Nephron (organoid): Measurements from ENCODE around the gene DNAL4.

Experiments
- H3K27ac Mint-ChIP-seq, 3 experiments: 2 replicates each; pipeline ENCODE4 v1.8.0; 2020; ENCODE audit warnings: mixed read lengths in 3 of 3, mild to moderate bottlenecking in 2 of 3, moderate library complexity in 1 of 3
- H3K27me3 Mint-ChIP-seq: 2 replicates; pipeline ENCODE4 v1.8.0; 2021; ENCODE audit warnings: low read depth, mild to moderate bottlenecking, moderate library complexity, mixed read lengths
- H3K36me3 Mint-ChIP-seq: 2 replicates; pipeline ENCODE4 v1.8.0; 2020; ENCODE audit warnings: low read depth, mixed read lengths
- H3K4me1 Mint-ChIP-seq: 2 replicates; pipeline ENCODE4 v1.8.0; 2020; ENCODE audit warnings: mixed read lengths
- H3K4me3 Mint-ChIP-seq, 3 experiments: 2 replicates each; pipeline ENCODE4 v1.8.0; 2020; ENCODE audit warnings: mild to moderate bottlenecking in 3 of 3, mixed read lengths in 3 of 3, moderate library complexity in 2 of 3
- H3K9me3 Mint-ChIP-seq: 2 replicates; pipeline ENCODE4 v1.8.0; 2020; ENCODE audit warnings: mixed read lengths
- TF ChIP-seq, protein P1 (sequence below), 3 experiments: fragments of 200-600 bp; sonication (generic); IDR thresholded peaks; one replicate each; pipeline ENCODE4 v1.5.0; 2021; ENCODE audit warnings: antibody characterized with exemption in 3 of 3; ENCODE audit not compliant: unreplicated experiment in 3 of 3

DNAL4 gene

DNA sequence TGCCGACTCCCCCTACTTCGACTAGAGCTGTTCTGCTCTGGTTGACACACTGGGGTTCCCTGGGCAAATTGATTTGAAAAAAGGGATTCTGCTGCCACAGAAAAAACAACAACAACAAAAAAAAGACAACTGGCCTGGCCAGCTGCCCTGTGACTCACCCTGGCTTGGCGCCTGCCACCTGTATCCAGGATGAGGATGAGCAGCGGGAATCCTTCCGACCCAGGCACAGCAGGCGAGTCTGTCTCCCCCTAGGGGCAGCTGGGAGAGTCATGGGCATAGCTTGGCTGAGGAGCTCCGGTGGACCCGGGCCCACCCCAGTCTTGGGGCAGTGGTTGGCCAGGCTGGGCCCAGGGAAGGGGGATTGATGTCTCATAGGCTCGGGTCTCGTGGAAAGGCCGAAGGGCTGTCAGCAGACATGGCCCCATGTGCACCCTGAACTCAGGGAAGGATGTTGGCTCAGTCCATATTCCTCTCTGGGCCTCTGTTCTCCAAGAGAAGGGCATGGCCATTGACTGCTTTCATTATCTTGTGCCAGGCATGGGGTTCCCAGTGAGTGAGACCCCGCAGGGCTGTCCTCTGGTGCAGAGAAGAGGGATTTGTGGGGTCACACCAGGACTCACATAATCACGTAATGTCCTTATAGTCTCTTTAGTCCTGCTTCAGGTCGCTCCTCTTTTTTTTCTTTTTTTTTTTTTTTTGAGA lies 27.7 kb downstream of the DNAL4 start:
- Mint-ChIP-seq H3K36me3 (no peaks in the 10 kb centered on the region), H3K4me3 (no peak overlapping the region)

DNA sequence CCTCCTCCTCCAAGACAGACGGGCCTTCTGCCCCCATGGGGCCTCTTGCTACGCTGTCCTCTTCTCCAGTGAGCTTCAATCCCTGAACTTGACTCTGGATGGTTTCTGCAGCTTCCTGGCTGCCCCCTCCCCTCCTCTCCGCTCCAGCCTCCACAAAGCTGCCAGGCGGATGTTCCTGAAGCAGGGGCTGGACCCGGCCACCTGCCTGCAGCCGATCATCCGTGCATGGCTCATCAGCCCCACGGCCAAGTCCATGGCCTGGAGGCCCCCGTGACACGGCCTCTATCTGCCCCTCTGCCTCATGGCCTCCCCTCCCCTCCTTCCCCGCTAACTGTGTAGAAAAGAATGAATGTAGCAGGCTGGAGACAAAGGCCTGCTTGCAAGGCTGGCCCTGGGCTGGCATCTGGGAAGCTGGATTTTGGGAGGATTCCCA lies 31.4 kb downstream of the DNAL4 start:
- peaks cover 9% of the 10 kb centered on the region for H3K27me3 Mint-ChIP-seq
- TF ChIP-seq, protein P1, sequence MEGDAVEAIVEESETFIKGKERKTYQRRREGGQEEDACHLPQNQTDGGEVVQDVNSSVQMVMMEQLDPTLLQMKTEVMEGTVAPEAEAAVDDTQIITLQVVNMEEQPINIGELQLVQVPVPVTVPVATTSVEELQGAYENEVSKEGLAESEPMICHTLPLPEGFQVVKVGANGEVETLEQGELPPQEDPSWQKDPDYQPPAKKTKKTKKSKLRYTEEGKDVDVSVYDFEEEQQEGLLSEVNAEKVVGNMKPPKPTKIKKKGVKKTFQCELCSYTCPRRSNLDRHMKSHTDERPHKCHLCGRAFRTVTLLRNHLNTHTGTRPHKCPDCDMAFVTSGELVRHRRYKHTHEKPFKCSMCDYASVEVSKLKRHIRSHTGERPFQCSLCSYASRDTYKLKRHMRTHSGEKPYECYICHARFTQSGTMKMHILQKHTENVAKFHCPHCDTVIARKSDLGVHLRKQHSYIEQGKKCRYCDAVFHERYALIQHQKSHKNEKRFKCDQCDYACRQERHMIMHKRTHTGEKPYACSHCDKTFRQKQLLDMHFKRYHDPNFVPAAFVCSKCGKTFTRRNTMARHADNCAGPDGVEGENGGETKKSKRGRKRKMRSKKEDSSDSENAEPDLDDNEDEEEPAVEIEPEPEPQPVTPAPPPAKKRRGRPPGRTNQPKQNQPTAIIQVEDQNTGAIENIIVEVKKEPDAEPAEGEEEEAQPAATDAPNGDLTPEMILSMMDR (IDR thresholded peaks at IDR 0.05; ENCODE audit: unreplicated experiment in 3 of 3), result no peak
- H3K4me1 Mint-ChIP-seq, result peaks cover 25% of the 10 kb centered on the region
- H3K36me3 Mint-ChIP-seq, result no peaks in the 10 kb centered on the region
- H3K4me3 Mint-ChIP-seq, result no peak overlapping the region
- H3K27ac Mint-ChIP-seq, result peak overlapping the region in 2 of 3 experiments; percentile 23 to 35
- no peaks in the 10 kb centered on the region for H3K9me3 Mint-ChIP-seq

More for the DNA sequence above, 27.7 kb downstream of the DNAL4 start:
- Mint-ChIP-seq H3K27me3 (peaks cover 4% of the 10 kb centered on the region), H3K9me3 (no peaks in the 10 kb centered on the region), H3K27ac (no peak overlapping the region), H3K4me1 (peaks cover 5% of the 10 kb centered on the region)
- TF ChIP-seq, protein P1 (IDR thresholded peaks at IDR 0.05; ENCODE audit: unreplicated experiment in 3 of 3), result peak; percentile 71 to 74 (median 73)

DNA sequence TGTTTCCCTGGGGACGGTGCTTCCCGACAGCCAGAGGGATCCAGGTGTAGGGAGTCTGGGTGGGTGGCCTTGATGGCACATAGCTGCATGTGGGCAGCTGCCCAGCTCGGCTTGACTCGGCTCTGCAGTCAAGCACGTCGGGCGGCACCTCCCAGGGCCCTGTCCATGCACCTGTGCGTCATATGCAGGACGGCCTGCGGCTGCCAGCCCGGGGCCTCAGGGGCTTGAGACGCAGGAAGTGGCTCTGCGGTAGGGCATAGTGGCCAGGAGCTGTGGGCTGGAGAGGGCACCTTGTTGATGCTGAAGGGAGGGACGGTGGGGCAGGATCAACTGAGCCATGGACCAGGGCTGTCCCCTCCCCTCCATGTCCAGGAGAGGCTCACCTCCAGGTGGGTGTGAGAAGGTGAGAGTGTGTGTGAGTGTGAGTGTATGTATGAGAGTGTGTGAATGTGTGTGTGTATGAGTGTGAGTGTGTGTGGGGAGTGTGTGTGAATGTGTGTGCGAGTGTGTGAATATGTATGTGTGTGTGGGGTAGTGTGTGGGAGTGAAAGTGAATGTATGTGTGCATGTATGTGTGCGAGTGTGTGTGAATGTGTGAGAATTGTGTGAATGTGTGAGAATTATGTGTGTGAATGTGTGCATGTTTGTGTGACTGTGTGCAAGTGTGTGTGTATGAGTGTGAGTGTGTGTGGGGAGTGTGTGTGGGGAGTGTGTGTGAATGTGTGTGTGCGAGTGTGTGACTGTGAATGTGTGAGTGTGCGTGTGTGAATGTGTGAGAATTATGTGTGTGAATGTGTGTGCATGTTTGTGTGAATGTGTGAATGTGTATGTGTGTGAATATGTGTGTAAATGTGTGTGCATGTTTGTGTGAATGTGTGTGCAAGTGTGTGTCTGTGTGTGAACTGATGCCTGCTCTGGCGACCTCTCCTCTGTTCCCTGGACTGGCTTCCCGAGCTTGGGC lies 32.5 kb downstream of the DNAL4 start:
- no peak overlapping the region for H3K4me3 Mint-ChIP-seq
- H3K27me3 Mint-ChIP-seq, result peaks cover 9% of the 10 kb centered on the region

DNA sequence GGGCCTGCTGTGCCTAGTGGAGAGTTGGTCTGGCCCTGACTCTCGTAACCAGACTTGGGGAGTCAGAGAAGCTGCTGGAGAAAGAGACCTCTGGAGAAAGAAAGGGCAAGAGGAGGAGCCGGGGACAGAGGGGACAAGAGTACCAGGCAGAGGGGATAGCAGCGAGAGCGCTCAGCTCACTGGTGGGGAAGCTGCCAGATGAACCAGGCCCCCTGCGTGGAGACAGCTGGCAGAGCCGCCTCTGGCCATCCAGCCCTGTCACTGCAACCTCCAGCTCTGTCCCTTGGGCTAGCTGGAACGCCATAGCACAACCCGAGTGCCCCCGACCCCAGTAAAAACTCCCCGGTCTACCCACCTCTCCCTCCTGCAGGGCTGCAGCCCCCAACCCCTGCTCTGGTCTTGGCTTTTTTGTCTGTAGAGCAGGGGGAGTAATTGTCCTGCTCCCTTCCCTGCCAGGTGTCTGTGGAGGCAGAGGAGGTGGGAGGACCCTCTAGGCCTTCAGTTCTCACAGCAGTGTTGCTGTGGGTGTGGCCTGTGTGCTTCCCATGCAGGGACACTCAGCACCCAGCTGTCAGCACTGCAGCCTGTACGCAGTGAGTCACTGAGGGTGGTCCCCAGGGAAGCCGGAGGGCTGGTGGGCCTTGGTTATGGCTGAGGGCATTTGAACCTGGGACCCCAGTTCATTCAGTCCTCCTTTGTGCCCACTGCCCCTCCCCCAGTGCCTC lies 33.3 kb downstream of the DNAL4 start:
- TF ChIP-seq, protein P1 (IDR thresholded peaks at IDR 0.05; ENCODE audit: unreplicated experiment in 3 of 3), result no peak
- Mint-ChIP-seq H3K4me1 (peaks cover 35% of the 10 kb centered on the region), H3K27me3 (peaks cover 9% of the 10 kb centered on the region), H3K27ac (peak overlapping the region in 2 of 3 experiments; percentile 27 to 46), H3K36me3 (no peaks in the 10 kb centered on the region), H3K4me3 (peak overlapping the region in 1 of 3 experiments; percentile 37), H3K9me3 (no peaks in the 10 kb centered on the region)

More for the DNA sequence above, 32.5 kb downstream of the DNAL4 start:
- TF ChIP-seq, protein P1 (IDR thresholded peaks at IDR 0.05; ENCODE audit: unreplicated experiment in 3 of 3), result no peak
- Mint-ChIP-seq H3K36me3 (no peaks in the 10 kb centered on the region), H3K27ac (no peak overlapping the region), H3K9me3 (no peaks in the 10 kb centered on the region), H3K4me1 (peaks cover 34% of the 10 kb centered on the region)

DNA sequence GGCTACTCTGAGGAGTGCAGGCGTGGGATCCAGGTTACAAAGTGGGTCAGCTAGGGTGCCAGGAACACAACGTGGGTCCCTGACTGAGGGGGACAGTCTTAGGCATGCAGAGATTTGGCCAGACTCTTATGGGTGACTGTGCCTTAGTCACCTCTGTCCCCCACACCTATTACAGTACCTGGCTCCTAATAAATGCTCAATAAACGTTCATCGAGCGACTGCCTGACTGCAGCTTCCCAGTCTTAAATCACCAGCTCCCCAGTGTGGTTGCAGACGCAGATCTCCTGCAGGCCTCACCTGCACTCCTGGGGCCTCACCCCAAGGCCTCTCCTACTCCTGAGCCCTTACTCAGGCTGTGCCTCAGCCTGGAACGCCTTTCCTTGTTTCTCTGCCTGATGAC lies 34.9 kb downstream of the DNAL4 start:
- Mint-ChIP-seq H3K4me1 (peaks cover 44% of the 10 kb centered on the region), H3K4me3 (peak overlapping the region; percentile 14 to 46 (median 16)), H3K9me3 (no peaks in the 10 kb centered on the region), H3K27me3 (peaks cover 9% of the 10 kb centered on the region), H3K27ac (no peak overlapping the region), H3K36me3 (no peaks in the 10 kb centered on the region)
- TF ChIP-seq, protein P1 (IDR thresholded peaks at IDR 0.05; ENCODE audit: unreplicated experiment in 3 of 3), result no peak
